Glutamatergic neuron (in vitro differentiated cells): ENCODE results near the gene WDR33. TPM values are rescaled to one million over a fixed set of nuclear protein-coding genes. Genes with fewer than 3 reads are reported as not detected.
"Not testable (repeated sequence)": the region's sequence is repeated elsewhere in the genome, so short reads cannot be mapped to it uniquely, and the experiment has no call there.

Source experiments
- DNase-seq: peaks from one replicate; pipeline ENCODE4 v3.0.0; 2022
- H3K27ac Mint-ChIP-seq: one replicate; pipeline ENCODE4 v1.8.0; 2020; ENCODE audit warnings: mild to moderate bottlenecking, mixed read lengths, inconsistent platforms; ENCODE audit not compliant: unreplicated experiment
- H3K27me3 Mint-ChIP-seq: one replicate; pipeline ENCODE4 v1.8.0; 2020; ENCODE audit warnings: mild to moderate bottlenecking, moderate library complexity, mixed read lengths, inconsistent platforms; ENCODE audit not compliant: unreplicated experiment
- H3K36me3 Mint-ChIP-seq: one replicate; pipeline ENCODE4 v1.8.0; 2020; ENCODE audit warnings: mild to moderate bottlenecking, mixed read lengths, inconsistent platforms; ENCODE audit not compliant: unreplicated experiment
- H3K4me1 Mint-ChIP-seq: one replicate; pipeline ENCODE4 v1.8.0; 2020; ENCODE audit warnings: mild to moderate bottlenecking, low read depth, mixed read lengths, inconsistent platforms; ENCODE audit not compliant: unreplicated experiment
- H3K4me3 Mint-ChIP-seq: one replicate; pipeline ENCODE4 v1.8.0; 2020; ENCODE audit warnings: mild to moderate bottlenecking, mixed read lengths, inconsistent platforms; ENCODE audit not compliant: unreplicated experiment
- H3K9me3 Mint-ChIP-seq: one replicate; pipeline ENCODE4 v1.8.0; 2020; ENCODE audit warnings: mild to moderate bottlenecking, moderate library complexity, mixed read lengths, inconsistent platforms; ENCODE audit not compliant: unreplicated experiment
- CTCF ChIP-seq: fragments of 200-600 bp; sonication (generic); IDR thresholded peaks from one replicate; pipeline ENCODE4 v1.5.0; 2021; ENCODE audit not compliant: partially characterized antibody, unreplicated experiment
- total RNA-seq: library from RNA; stranded (reverse); fragmentation: NEBNext Ultra II Directional; extraction: Animal tissue kit (Norgen Biotek cat#: 25700); gene quantifications from one replicate; pipeline ENCODE4 v1.2.1, GENCODE V29; 2021; ENCODE audit not compliant: unreplicated experiment

WDR33 gene
- total RNA-seq, 1 donor from 2014 or later = 54.5 TPM

DNA sequence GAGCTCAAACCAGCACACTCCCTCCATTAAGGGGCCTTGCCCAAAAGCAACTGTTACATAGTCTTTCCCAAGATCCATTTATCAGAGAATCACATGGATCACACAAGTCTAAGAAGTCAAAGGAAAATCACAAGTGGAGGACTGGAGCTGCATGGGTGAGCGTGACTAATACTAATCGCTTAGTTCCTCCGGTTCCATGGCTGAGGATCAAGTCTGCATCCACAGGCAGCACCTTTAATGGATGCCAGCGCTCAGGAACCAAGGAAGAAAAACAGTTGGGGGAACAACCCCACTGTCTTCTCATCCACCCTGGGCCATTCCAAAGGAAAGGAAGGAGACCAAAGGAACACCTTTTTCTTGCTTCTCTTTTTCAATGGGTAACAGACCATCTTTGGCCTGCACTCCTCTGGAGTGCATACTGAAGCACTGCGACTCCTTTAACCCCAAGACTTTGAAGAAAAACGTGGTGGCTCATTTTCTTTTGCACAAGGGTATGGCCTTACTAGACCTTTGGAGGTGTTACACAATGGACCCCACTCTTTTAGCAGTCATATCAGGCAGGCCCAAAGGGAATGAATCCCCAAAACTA, 9.2 kb upstream of the WDR33 start:
- no peak for TF ChIP-seq CTCF
- H3K9me3 Mint-ChIP-seq = peaks cover 3% of the 10 kb centered on the region
- peaks cover 27% of the 10 kb centered on the region for H3K36me3 Mint-ChIP-seq
- no peaks in the 10 kb centered on the region for H3K4me1 Mint-ChIP-seq
- H3K4me3 Mint-ChIP-seq = no peak overlapping the region
- no peak for DNase-seq
- no peaks in the 10 kb centered on the region for H3K27me3 Mint-ChIP-seq
- H3K27ac Mint-ChIP-seq = no peak overlapping the region

DNA sequence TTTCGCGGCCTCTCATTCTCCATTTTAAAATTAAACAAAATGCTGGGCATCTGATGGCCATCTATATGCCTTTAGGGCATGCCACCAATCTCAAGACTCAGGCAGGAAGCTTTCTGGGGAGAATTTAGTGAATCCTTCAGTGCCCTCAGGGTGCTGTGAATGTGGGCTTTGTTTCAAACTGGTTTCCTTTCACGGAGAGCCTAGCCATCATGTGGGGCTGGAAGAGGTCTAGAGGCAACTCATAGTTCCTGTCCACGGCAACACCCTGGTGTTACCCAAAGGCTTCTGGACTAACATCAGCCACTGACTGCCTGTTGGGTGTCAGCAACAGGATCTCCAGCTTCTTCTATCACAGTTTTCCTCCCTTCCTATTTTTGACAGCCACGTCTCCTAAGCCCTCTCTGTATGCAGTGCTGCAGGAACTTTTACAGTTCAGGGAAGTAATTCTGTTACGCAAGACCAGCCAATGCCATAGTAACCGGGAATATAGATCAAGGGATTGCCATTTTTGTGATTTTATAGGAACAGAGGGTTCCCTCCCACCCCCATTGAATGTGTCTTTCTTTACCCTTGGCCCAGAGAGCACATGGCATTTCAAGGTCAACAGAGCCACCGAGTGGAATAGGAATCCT, 7.9 kb upstream of the WDR33 start:
- H3K27ac Mint-ChIP-seq = no peak overlapping the region
- peaks cover 27% of the 10 kb centered on the region for H3K36me3 Mint-ChIP-seq
- no peaks in the 10 kb centered on the region for H3K4me1 Mint-ChIP-seq
- H3K4me3 Mint-ChIP-seq = no peak overlapping the region
- TF ChIP-seq CTCF = no peak
- no peak for DNase-seq
- H3K9me3 Mint-ChIP-seq = peaks cover 6% of the 10 kb centered on the region
- no peaks in the 10 kb centered on the region for H3K27me3 Mint-ChIP-seq

DNA sequence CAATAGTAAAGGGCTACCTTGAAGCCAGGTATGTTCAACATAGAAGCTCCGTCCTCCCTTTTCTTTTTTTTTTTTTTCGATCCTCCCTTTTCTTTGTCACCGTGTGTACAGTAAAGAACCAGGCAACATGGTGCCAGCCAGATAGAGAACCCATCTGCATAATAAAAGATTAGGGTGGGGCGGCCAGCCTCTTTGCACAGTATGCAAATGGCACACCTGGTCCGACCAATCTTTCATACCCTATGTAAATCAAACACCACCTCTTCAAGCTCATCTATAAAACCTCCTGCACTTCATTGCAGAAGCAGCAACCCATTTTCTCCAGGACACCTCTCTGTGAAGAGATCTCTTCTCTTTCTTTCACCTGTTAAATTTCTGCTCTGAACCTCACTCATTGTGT, 7.3 kb upstream of the WDR33 start:
- peaks cover 27% of the 10 kb centered on the region for H3K36me3 Mint-ChIP-seq
- no peaks in the 10 kb centered on the region for H3K4me1 Mint-ChIP-seq
- H3K4me3 Mint-ChIP-seq = no peak overlapping the region
- H3K9me3 Mint-ChIP-seq = peaks cover 6% of the 10 kb centered on the region
- H3K27me3 Mint-ChIP-seq = peaks cover under 1% of the 10 kb centered on the region
- no peak for DNase-seq
- TF ChIP-seq CTCF = no peak
- no peak overlapping the region for H3K27ac Mint-ChIP-seq

DNA sequence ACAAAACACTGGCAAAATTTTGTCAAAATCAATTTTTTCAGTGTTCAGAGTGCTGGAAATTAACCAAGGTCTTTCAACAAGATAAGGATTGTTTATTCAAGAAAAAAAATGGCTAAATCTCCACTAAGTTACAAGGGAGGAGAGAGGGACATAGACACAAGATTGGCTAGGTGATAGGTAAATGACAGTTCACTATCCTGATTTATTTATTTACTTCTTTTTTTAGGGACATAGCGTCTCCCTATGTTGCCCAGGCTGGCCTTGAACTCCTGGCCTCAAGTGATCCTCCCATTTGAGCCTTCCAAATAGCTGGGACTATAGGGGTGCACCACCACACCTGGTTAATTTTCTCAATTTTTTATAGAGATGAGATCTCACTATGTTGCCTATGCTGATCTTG, 3.7 kb upstream of the WDR33 start:
- no peak overlapping the region for H3K4me3 Mint-ChIP-seq
- DNase-seq = no peak
- peaks cover 11% of the 10 kb centered on the region for H3K9me3 Mint-ChIP-seq
- H3K27me3 Mint-ChIP-seq = peaks cover 12% of the 10 kb centered on the region
- H3K4me1 Mint-ChIP-seq = peaks cover 1% of the 10 kb centered on the region
- H3K36me3 Mint-ChIP-seq = peaks cover 12% of the 10 kb centered on the region
- H3K27ac Mint-ChIP-seq = no peak overlapping the region
- TF ChIP-seq CTCF = no peak

GRCh38 chr2:127812441-127812840, 1.5 kb upstream of the WDR33 start:
- not testable (repeated sequence) for DNase-seq, H3K36me3 Mint-ChIP-seq, H3K4me3 Mint-ChIP-seq, H3K9me3 Mint-ChIP-seq, H3K4me1 Mint-ChIP-seq, H3K27ac Mint-ChIP-seq
- peaks cover 12% of the 10 kb centered on the region for H3K27me3 Mint-ChIP-seq
